Mesenchymal stem cell (in vitro differentiated cells and primary cell): ENCODE results near the gene DDC.

ENCODE experiments used
- DNase-seq: peaks from one replicate; pipeline ENCODE4 v3.0.0-alpha.2; 2013
- H2AFZ ChIP-seq: one replicate; pipeline ENCODE4 v1.6.1; 2013; ENCODE audit warnings: low read depth, mild to moderate bottlenecking, control low read depth, inconsistent platforms, low read length, moderate library complexity
- H2AK5ac ChIP-seq: 2 replicates; pipeline ENCODE4 v1.6.1; 2013; ENCODE audit warnings: low read length, moderate library complexity, mild to moderate bottlenecking, inconsistent platforms; ENCODE audit not compliant: severe bottlenecking
- H2BK120ac ChIP-seq: one replicate; pipeline ENCODE4 v1.6.1; 2013; ENCODE audit warnings: low read depth, mild to moderate bottlenecking, inconsistent platforms, low read length, moderate library complexity
- H2BK12ac ChIP-seq, 2 experiments: one replicate each; pipeline ENCODE4 v1.6.1; 2013; ENCODE audit warnings: inconsistent platforms in 2 of 2, low read length in 2 of 2, mild to moderate bottlenecking in 2 of 2, moderate library complexity in 2 of 2, control low read depth in 1 of 2
- H2BK15ac ChIP-seq: one replicate; pipeline ENCODE4 v1.6.1; 2013; ENCODE audit warnings: mild to moderate bottlenecking, low read depth, inconsistent platforms; ENCODE audit not compliant: poor library complexity, severe bottlenecking
- H2BK5ac ChIP-seq: 2 replicates; pipeline ENCODE4 v1.6.1; 2013; ENCODE audit warnings: low read depth, mild to moderate bottlenecking, low read length, control low read depth, inconsistent platforms; ENCODE audit not compliant: poor library complexity, severe bottlenecking
- H3K14ac ChIP-seq, 2 experiments: one replicate each; pipeline ENCODE4 v1.6.1; 2013; ENCODE audit warnings: inconsistent platforms in 2 of 2, low read length in 2 of 2, control low read depth in 1 of 2, mild to moderate bottlenecking in 1 of 2, moderate library complexity in 1 of 2
- H3K18ac ChIP-seq, 2 experiments: one replicate each; pipeline ENCODE4 v1.6.1; 2013; ENCODE audit warnings: inconsistent platforms in 2 of 2, low read length in 2 of 2, control low read depth in 1 of 2, low read depth in 1 of 2, mild to moderate bottlenecking in 1 of 2
- H3K23ac ChIP-seq, 2 experiments: one replicate each; pipeline ENCODE4 v1.6.1; 2013; ENCODE audit warnings: inconsistent platforms in 2 of 2, low read length in 2 of 2, mild to moderate bottlenecking in 2 of 2, moderate library complexity in 2 of 2, control low read depth in 1 of 2
- H3K27ac ChIP-seq: 2 replicates; pipeline ENCODE4 v1.5.1; 2013; ENCODE audit warnings: mild to moderate bottlenecking, moderate library complexity, low read length, control low read depth, inconsistent platforms; ENCODE audit not compliant: poor library complexity, severe bottlenecking
- H3K27me3 ChIP-seq, 2 experiments: 2 replicates each; pipeline versions ENCODE4 v1.6.1 to v1.7.0; 2013; ENCODE audit warnings: low read length in 2 of 2, mild to moderate bottlenecking in 2 of 2, moderate library complexity in 2 of 2, control low read depth in 1 of 2, inconsistent platforms in 1 of 2; ENCODE audit not compliant: control insufficient read depth in 1 of 2, insufficient read depth in 1 of 2
- H3K36me3 ChIP-seq, 2 experiments: 2 replicates each; pipeline versions ENCODE4 v1.6.1 to v1.7.0; 2013; ENCODE audit warnings: low read length in 2 of 2, control low read depth in 1 of 2, inconsistent platforms in 1 of 2, low read depth in 1 of 2, mild to moderate bottlenecking in 1 of 2; ENCODE audit not compliant: insufficient read depth in 2 of 2, control insufficient read depth in 1 of 2
- H3K4ac ChIP-seq, 2 experiments: one replicate each; pipeline ENCODE4 v1.6.1; 2013; ENCODE audit warnings: inconsistent platforms in 2 of 2, low read length in 2 of 2, mild to moderate bottlenecking in 2 of 2, moderate library complexity in 2 of 2, control low read depth in 1 of 2, low read depth in 1 of 2
- H3K4me1 ChIP-seq: 2 replicates; pipeline ENCODE4 v1.6.1; 2013; ENCODE audit warnings: low read depth, low read length, control low read depth; ENCODE audit not compliant: control insufficient read depth, insufficient read depth
- H3K4me2 ChIP-seq: 2 replicates; pipeline ENCODE4 v1.6.1; 2013; ENCODE audit warnings: low read length, mild to moderate bottlenecking, inconsistent platforms; ENCODE audit not compliant: poor library complexity, severe bottlenecking
- H3K4me3 ChIP-seq, 2 experiments: 2 replicates each; pipeline versions ENCODE4 v1.5.1 to v1.7.0; 2013; ENCODE audit warnings: low read length in 2 of 2, mild to moderate bottlenecking in 2 of 2, control low read depth in 1 of 2, low read depth in 1 of 2; ENCODE audit not compliant: insufficient read depth in 1 of 2
- H3K79me1 ChIP-seq: replicated peaks from 2 replicates; pipeline ENCODE4 v1.6.1; 2013; ENCODE audit warnings: mild to moderate bottlenecking, control low read depth, low read length, inconsistent platforms; ENCODE audit not compliant: poor library complexity, severe bottlenecking
- H3K9ac ChIP-seq: 2 replicates; pipeline ENCODE4 v1.7.0; 2013; ENCODE audit warnings: mild to moderate bottlenecking, low read length, moderate library complexity
- H3K9me3 ChIP-seq: 2 replicates; pipeline ENCODE4 v1.7.0; 2013; ENCODE audit warnings: mild to moderate bottlenecking, low read length; ENCODE audit not compliant: control insufficient read depth
- H4K8ac ChIP-seq: one replicate; pipeline ENCODE4 v1.6.1; 2013; ENCODE audit warnings: inconsistent platforms, mild to moderate bottlenecking, low read length, moderate library complexity
- H4K91ac ChIP-seq: one replicate; pipeline ENCODE4 v1.6.1; 2013; ENCODE audit warnings: mild to moderate bottlenecking, low read length, inconsistent platforms
- WGBS: methylation state at CpG from one replicate; pipeline ENCODE4 v1.1.7; 2013; ENCODE audit warnings: mixed read lengths; 5-methylcytosine and 5-hydroxymethylcytosine counted together

Gene DDC

DNA sequence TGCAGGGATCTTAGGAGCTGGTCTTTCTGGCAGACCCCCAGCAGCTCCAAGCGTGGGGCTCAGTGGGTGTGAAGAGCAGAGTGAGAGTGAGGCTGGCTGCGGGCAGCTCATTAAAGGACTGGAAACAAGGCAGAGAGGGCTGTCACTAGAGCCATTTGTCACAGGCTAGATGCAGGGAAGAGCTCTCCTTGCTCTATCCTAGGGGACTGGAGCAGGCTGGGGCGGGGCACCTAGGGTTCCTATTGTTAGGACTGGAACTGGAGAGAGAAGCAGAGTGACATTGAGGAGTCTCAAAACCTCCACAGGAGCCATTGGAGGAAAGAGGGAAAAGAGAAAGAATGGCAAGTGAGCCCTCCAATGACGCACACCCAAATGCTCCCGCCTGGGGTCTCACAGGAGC, 772 bp upstream of the DDC start:
- no peak for DNase-seq
- H3K36me3 ChIP-seq, result no peaks in the 10 kb centered on the region
- no peak overlapping the region for H3K4ac ChIP-seq
- H2BK12ac ChIP-seq, result no peak overlapping the region
- H3K27ac ChIP-seq, result no peak overlapping the region
- H3K4me3 ChIP-seq, result no peak overlapping the region
- no peak overlapping the region for H3K23ac ChIP-seq
- peaks cover 41% of the 10 kb centered on the region in 2 experiments for H3K27me3 ChIP-seq
- H2BK120ac ChIP-seq, result no peak overlapping the region
- WGBS, result 55% methylated on average over 5 of the region's 5 CpGs
- H3K9ac ChIP-seq, result no peak overlapping the region
- H3K4me1 ChIP-seq, result peaks cover 1% of the 10 kb centered on the region
- no peaks in the 10 kb centered on the region for H3K79me1 ChIP-seq
- no peaks in the 10 kb centered on the region for H3K9me3 ChIP-seq
- no peak overlapping the region for H2BK15ac ChIP-seq
- no peak overlapping the region for H3K4me2 ChIP-seq
- H4K91ac ChIP-seq, result no peak overlapping the region
- H2BK5ac ChIP-seq, result no peak overlapping the region
- H3K14ac ChIP-seq, result no peak overlapping the region
- H3K18ac ChIP-seq, result no peak overlapping the region
- H2AK5ac ChIP-seq, result no peak overlapping the region
- H2AFZ ChIP-seq, result no peak overlapping the region
- H4K8ac ChIP-seq, result no peak overlapping the region

DNA sequence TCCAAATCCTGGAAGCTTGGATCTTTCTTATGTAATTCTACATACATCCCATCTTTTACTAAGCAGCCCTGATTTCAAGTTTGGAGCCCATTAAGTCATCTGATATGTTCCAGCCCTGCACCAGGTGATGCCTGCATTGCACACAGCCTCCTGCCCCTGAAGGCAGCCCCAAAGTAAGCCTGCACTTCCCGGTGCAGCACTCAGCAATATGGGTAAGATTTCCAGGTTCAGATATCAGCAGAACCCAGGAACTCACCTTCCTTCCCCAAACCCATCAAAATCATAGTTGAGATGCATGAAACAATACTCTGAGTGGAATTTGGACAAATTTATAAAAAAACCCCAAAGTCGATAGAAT, 333 bp upstream of the DDC start:
- peaks cover 3% of the 10 kb centered on the region for H3K4me1 ChIP-seq
- H3K36me3 ChIP-seq, result no peaks in the 10 kb centered on the region
- no peak overlapping the region for H2BK120ac ChIP-seq
- no peak overlapping the region for H4K91ac ChIP-seq
- H3K27me3 ChIP-seq, result peaks cover 45 to 46% of the 10 kb centered on the region in 2 experiments
- no peak overlapping the region for H3K4me2 ChIP-seq
- no peak overlapping the region for H3K18ac ChIP-seq
- no peak overlapping the region for H2BK5ac ChIP-seq
- H2BK15ac ChIP-seq, result no peak overlapping the region
- H3K79me1 ChIP-seq, result no peaks in the 10 kb centered on the region
- no peak overlapping the region for H3K9ac ChIP-seq
- no peak overlapping the region for H3K4ac ChIP-seq
- WGBS, result 99% methylated on average over 2 of the region's 2 CpGs
- no peaks in the 10 kb centered on the region for H3K9me3 ChIP-seq
- no peak overlapping the region for H3K27ac ChIP-seq
- H3K4me3 ChIP-seq, result no peak overlapping the region
- H3K14ac ChIP-seq, result no peak overlapping the region
- no peak overlapping the region for H3K23ac ChIP-seq
- no peak overlapping the region for H2AK5ac ChIP-seq
- H2BK12ac ChIP-seq, result no peak overlapping the region
- H4K8ac ChIP-seq, result no peak overlapping the region
- DNase-seq, result no peak
- H2AFZ ChIP-seq, result no peak overlapping the region

GRCh38 chr7:50564171-50564570, 1.0 kb downstream of the DDC start:
- no peak for DNase-seq
- H2BK5ac ChIP-seq, result no peak overlapping the region
- H3K79me1 ChIP-seq, result no peaks in the 10 kb centered on the region
- no peak overlapping the region for H2BK12ac ChIP-seq
- H3K14ac ChIP-seq, result no peak overlapping the region
- peaks cover 53 to 54% of the 10 kb centered on the region in 2 experiments for H3K27me3 ChIP-seq
- no peak overlapping the region for H4K91ac ChIP-seq
- H2BK120ac ChIP-seq, result no peak overlapping the region
- WGBS, result 82% methylated on average over 7 of the region's 8 CpGs
- no peak overlapping the region for H3K4me2 ChIP-seq
- no peak overlapping the region for H2AK5ac ChIP-seq
- H2BK15ac ChIP-seq, result no peak overlapping the region
- no peak overlapping the region for H2AFZ ChIP-seq
- H4K8ac ChIP-seq, result no peak overlapping the region
- H3K4me3 ChIP-seq, result no peak overlapping the region
- peaks cover 3% of the 10 kb centered on the region for H3K4me1 ChIP-seq
- no peak overlapping the region for H3K9ac ChIP-seq
- no peak overlapping the region for H3K27ac ChIP-seq
- H3K36me3 ChIP-seq, result no peaks in the 10 kb centered on the region
- no peak overlapping the region for H3K18ac ChIP-seq
- no peaks in the 10 kb centered on the region for H3K9me3 ChIP-seq
- no peak overlapping the region for H3K23ac ChIP-seq
- H3K4ac ChIP-seq, result no peak overlapping the region

DNA sequence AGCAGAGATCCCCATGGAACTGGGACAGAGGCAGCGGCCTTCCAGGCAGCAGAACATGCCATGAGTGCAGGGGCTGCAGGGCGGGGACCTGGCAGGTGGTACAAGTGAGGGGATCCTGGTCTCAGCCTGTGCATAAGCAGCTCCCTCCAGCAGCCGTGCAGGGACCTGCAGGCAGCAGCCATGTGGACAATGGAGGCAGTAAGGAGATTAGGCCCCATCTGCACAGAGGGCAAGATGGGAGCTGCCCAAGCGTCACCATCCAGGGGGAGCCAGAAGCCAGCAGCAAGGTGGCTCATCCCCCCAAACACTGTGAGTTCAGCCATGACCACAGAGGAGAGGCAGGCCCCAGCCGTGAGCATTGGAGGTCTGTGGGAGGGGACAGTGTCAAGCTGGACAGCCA, 3.1 kb downstream of the DDC start:
- no peaks in the 10 kb centered on the region for H3K9me3 ChIP-seq
- H2BK12ac ChIP-seq, result no peak overlapping the region
- H2BK5ac ChIP-seq, result no peak overlapping the region
- no peak overlapping the region for H2BK15ac ChIP-seq
- peaks cover 10% of the 10 kb centered on the region for H3K4me1 ChIP-seq
- H3K27me3 ChIP-seq, result peaks cover 49 to 52% of the 10 kb centered on the region in 2 experiments
- H3K27ac ChIP-seq, result no peak overlapping the region
- H3K4me2 ChIP-seq, result no peak overlapping the region
- no peak overlapping the region for H3K18ac ChIP-seq
- no peak overlapping the region for H3K23ac ChIP-seq
- WGBS, result 87% methylated on average over 5 of the region's 5 CpGs
- no peak overlapping the region for H4K91ac ChIP-seq
- no peaks in the 10 kb centered on the region for H3K79me1 ChIP-seq
- no peak overlapping the region for H3K9ac ChIP-seq
- no peak overlapping the region for H3K14ac ChIP-seq
- no peak overlapping the region for H2AFZ ChIP-seq
- no peak overlapping the region for H2BK120ac ChIP-seq
- no peak overlapping the region for H3K4ac ChIP-seq
- no peak overlapping the region for H3K4me3 ChIP-seq
- DNase-seq, result no peak
- H4K8ac ChIP-seq, result no peak overlapping the region
- no peaks in the 10 kb centered on the region for H3K36me3 ChIP-seq
- no peak overlapping the region for H2AK5ac ChIP-seq
